HG03457 (cell line): ENCODE results near the gene RIMBP2.
"Not testable (repeated sequence)": the region's sequence is repeated elsewhere in the genome, so short reads cannot be mapped to it uniquely, and the experiment has no call there.

Experiments
- ATAC-seq: cut with Tn5 transposase; IDR thresholded peaks from one replicate; pipeline ENCODE4 v1.9.1; 2021; ENCODE audit warnings: moderate number of reproducible peaks; ENCODE audit not compliant: unreplicated experiment

The RIMBP2 gene

GRCh38 chr12:130609966-130610365 is 106.1 kb downstream of the RIMBP2 start:
- ATAC-seq, result no peak

DNA sequence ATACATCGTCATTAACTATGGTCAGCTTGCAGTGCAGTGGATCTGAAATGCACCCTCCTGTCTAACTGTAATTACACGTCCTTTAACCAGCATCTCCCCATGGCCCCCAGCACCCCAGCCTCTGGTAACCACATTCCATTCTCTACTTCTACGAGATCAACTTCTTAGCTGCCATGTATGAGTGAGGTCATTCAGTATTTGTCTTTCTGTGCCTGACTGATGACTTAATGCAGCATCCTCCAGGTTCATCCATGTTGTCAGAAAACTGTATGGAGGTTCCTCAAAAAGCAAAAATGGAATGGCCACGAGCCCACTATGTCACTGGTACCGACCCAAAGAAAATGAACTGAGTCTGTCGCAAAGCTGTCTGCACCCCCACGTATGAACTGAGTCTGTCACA is 107.3 kb downstream of the RIMBP2 start:
- ATAC-seq, result no peak

GRCh38 chr12:130608132-130608531 is 108.0 kb downstream of the RIMBP2 start:
- no peak for ATAC-seq

DNA sequence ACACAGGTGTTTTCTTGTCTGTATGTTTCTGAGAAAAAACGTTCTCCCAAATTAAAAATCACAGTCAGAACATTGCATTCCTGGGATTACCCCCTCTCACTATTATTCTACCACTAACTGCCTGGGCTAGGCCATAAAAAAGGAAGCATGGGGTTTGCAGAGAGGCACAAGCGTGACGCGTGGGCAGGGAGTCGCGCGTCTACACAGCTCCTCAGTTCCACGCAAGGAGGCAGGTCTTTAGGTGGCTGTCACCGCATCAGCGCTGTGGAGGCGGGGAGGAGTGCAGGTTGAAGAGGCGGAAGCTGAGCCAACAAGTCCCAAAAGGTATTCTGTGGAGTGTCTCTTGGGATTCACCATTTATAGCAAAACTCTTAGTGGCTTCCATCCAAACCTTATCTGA is 109.9 kb downstream of the RIMBP2 start:
- ATAC-seq, result no peak

- no peak for ATAC-seq
Observed at GRCh38 chr12:130603396-130603965, 112.6 kb downstream of the RIMBP2 start.

DNA sequence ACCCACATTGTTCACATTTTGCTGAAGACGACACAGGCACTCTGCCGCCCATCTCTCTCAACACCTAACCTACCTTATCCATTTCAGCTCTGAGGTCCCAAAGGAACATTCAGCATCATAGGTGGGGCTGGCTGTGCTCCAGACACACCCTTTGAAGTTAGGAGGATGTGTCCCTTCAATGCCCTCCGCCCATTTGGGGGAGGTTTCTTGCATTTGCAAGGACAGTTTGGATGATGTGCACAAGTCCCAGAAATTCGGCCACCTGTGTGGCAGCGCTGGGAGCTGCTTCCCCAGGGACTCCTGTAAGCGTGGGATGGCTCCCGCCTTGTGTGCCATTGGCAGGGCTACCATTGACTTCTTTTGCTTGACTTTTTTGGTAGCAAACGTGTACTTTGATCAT is 113.8 kb downstream of the RIMBP2 start:
- no peak for ATAC-seq

DNA sequence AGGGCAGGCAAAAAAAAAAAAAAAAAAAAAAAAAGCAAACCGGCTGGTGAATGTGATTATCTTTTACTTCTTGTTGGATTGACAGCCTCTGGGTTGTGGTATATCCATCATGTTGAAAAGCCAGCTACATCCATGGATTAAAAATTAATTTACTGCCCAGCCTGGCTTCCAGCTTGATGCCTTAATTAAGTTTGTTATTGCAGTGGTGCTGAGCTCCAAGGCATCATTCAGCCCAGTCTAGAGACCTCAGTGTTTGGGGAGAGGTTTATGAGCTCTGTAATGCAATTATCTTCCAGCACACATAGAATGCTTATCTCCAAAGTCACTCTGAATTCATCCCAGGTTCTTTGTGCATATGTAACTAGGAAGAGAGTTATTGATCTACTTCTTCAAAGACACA is 114.8 kb downstream of the RIMBP2 start:
- no peak for ATAC-seq

DNA sequence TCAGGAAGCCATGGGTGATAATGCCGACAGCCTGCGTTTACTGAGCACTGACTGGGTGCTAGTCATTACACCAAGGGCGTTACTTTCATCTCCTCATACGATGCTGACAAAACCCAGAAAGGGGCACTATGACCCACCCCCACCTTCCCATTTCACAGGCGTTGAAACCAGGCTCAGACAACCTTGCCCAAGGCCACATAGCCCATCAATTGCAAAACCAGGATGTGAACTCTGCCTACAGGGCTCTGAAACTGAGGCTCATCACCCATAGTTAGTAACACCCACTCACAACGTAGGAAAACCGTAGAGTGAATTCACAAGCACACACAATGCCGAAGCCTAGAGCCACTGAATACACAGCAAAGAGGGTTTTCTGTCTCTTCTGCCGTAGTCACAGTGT is 119.9 kb downstream of the RIMBP2 start:
- no peak for ATAC-seq

DNA sequence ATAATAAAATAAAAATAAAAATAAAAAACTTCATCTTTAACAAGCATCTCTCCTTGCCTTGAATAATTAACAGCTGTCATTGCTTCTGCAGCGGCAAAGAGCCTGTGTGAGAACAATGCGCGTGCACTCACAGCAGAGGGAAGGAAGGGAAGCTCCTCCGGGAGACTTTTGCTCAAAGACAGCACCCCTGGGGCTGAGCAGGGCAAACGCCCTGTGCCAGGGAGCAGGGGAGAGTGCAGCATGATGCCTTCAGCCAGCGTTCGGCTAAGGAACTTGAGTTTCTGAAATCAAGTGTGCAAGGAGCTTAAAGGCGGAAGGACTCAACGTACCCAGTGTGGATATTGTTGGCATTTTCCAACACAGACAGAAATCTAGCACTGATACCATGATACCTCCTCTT is 120.5 kb downstream of the RIMBP2 start:
- no peak for ATAC-seq

GRCh38 chr12:130593056-130593455 is 123.0 kb downstream of the RIMBP2 start:
- ATAC-seq, result no peak

DNA sequence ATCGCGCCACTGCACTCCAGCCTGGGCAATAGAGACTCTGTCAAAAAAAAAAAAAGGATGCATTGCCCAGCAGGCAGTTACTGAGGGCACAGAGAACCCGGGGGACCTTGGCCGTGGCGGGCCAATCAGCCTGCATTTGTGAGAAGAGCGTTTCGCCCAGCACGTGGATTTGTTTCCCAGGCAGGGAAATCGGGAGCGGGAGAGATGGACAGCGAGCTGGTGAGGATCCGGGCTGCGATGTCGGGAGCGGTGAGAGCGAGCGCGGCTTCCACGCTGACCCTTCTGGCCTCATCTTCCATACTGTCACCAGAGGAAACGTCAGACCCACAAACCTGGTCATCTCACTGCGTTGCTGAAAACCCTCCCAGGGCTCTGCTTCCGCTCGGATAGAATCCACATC is 123.5 kb downstream of the RIMBP2 start:
- no peak for ATAC-seq

- ATAC-seq, result no peak
Observed at GRCh38 chr12:130591736-130592135, 124.4 kb downstream of the RIMBP2 start.

GRCh38 chr12:130590685-130591084 is 125.4 kb downstream of the RIMBP2 start:
- ATAC-seq, result no peak

GRCh38 chr12:130589540-130590317 is 126.4 kb downstream of the RIMBP2 start:
- ATAC-seq, result no peak

GRCh38 chr12:130588696-130589539 is 127.2 kb downstream of the RIMBP2 start:
- ATAC-seq, result no peak

DNA sequence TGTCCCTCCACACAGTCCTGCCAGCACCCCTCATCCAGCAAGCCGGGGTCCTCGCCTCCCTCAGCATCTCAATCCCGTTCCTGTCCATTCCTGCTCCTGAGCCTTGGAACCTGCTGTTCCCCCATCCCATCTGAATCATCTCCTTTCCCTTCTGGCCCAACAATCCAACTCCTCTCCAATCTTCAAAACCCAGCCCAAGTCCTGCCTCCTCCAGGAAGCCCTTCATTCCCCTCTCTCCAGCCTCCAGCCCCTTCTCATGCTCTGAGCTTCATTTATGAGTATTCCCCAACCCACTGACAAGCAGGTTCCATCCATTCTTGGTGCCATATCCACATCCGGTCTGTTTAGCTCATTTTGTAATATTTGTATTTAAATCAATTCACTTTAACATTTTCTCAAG is 128.1 kb downstream of the RIMBP2 start:
- no peak for ATAC-seq

DNA sequence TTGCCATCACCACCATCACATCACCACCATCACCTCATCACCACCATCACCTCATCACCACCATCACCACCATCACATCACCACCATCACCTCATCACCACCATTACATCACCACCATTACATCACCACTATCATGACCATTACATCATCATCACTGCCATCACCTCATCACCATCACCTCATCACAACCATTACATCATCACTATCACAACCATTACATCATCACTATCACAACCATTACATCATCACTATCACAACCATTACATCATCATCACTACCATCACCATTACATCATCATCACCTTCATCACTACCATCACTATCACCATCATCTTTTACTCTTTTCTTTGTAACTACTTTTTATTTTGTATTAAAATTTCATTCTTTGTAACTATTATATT is 131.6 kb downstream of the RIMBP2 start:
- not testable (repeated sequence) for ATAC-seq

DNA sequence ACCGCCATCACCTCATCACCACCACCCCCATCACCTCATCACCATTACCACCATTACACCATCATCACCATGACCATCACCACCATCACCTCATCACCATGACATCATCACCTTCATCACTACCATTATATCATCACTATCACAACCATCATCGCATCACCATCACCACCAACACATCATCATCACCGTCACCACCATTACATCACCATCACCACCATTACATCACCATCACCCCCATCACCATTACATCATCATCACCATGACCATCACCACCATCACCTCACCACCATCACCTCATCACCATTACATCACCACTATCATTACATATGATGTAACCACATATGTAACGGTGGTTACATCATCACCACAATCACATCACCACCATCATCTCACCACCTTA is 132.3 kb downstream of the RIMBP2 start:
- ATAC-seq, result no peak

- ATAC-seq, result no peak
Observed at GRCh38 chr12:130583317-130583716, 132.8 kb downstream of the RIMBP2 start.

- no peak for ATAC-seq
Observed at GRCh38 chr12:130582286-130582685, 133.8 kb downstream of the RIMBP2 start.

- ATAC-seq, result no peak
Observed at GRCh38 chr12:130581782-130582181, 134.3 kb downstream of the RIMBP2 start.

DNA sequence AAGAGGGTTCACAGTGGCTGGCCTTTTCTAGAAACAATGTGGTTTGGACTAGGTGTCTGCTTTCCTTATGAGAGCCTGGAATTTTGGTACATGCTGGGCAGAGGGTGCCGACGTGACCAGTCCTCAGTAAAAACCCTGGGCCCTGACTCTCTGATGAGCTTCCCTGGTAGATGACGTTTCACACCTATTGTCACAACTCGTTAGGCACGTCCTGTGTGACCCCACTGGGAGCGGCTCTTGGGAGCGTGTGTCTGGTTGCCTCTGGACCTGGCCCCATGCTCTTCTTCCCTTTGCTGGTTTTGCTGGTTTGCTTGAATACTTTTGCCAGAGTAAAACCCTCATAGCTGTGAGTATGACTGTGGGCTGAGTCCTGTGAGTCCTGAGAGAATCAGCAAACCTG is 136.9 kb downstream of the RIMBP2 start:
- ATAC-seq, result no peak
